Gastroesophageal sphincter (tissue), 4 donors: ENCODE results near the gene CALML6. TPM values are rescaled to one million over a fixed set of nuclear protein-coding genes. Genes with fewer than 3 reads are reported as not detected.

Source experiments
- ATAC-seq: fragments of 150-250 bp; one replicate; pipeline ENCODE4 v1.9.1; 2016; ENCODE audit warnings: mild to moderate bottlenecking, moderate library complexity
- H3K27ac ChIP-seq, 4 donors: fragments of 200-600 bp; sonication (generic) in 3 of 4; 1 replicate in 3 of 4; 2 replicates in 1 of 4; pipeline ENCODE4 v1.5.1; 2016 to 2019
- H3K27me3 ChIP-seq: fragments of 200-600 bp; sonication (generic); one replicate; pipeline ENCODE4 v1.5.1; 2019
- H3K36me3 ChIP-seq, 2 donors: fragments of 200-600 bp; sonication (generic); one replicate each; pipeline ENCODE4 v1.5.1; 2019; ENCODE audit warnings: control low read depth in 1 of 2
- H3K4me1 ChIP-seq, 3 donors: fragments of 200-600 bp; sonication (generic); 1 replicate in 2 of 3; 2 replicates in 1 of 3; pipeline ENCODE4 v1.5.1; 2016 to 2019; ENCODE audit warnings: control low read depth in 2 of 3
- H3K4me3 ChIP-seq, 2 donors: fragments of 200-600 bp; sonication (generic); one replicate each; pipeline ENCODE4 v1.5.1; 2019; ENCODE audit warnings: mild to moderate bottlenecking in 1 of 2, moderate library complexity in 1 of 2
- H3K9me3 ChIP-seq, 3 donors: fragments of 200-600 bp; sonication (generic); one replicate each; pipeline ENCODE4 v1.5.1; 2017 to 2019; ENCODE audit warnings: control low read depth in 2 of 3
- EP300 ChIP-seq: sonication (generic); formaldehyde crosslinking; IDR thresholded peaks from one replicate; pipeline ENCODE4 v1.6.1; 2017; ENCODE audit warnings: antibody characterized with exemption, mild to moderate bottlenecking
- POLR2A ChIP-seq, 2 donors: fragments of 450-650 bp; IDR thresholded peaks; one replicate each; pipeline ENCODE4 v1.6.1; 2017; ENCODE audit warnings: antibody characterized with exemption in 2 of 2, mild to moderate bottlenecking in 2 of 2, moderate library complexity in 1 of 2
- POLR2AphosphoS5 ChIP-seq: sonication (generic); formaldehyde crosslinking; IDR thresholded peaks from one replicate; pipeline ENCODE4 v1.6.1; 2017; ENCODE audit warnings: antibody characterized with exemption
- WGBS, 2 donors: methylation state at CpG; one replicate each; pipeline ENCODE4 v1.1.5; 2018; ENCODE audit warnings: low coverage in 1 of 2; 5-methylcytosine and 5-hydroxymethylcytosine counted together
- total RNA-seq, 4 donors: library from RNA; depleted of rRNA; stranded (reverse); fragments of >200 nt; gene quantifications; one replicate each; pipeline ENCODE4 v1.1.0, GENCODE V29; 2016
- TF ChIP-seq, protein P1 (sequence below), 4 experiments: fragments of 200-600 bp in 2 of 4; fragments of 450-650 bp in 2 of 4; sonication (generic) in 1 of 4; IDR thresholded peaks; one replicate each; pipeline ENCODE4 v1.5.1; 2017 to 2019; ENCODE audit warnings: antibody characterized with exemption in 4 of 4, mild to moderate bottlenecking in 2 of 4, moderate library complexity in 2 of 4

CALML6 gene
- total RNA-seq, 4 donors from 2014 or later = 0.40 to 0.47 TPM; not detected in 2

DNA sequence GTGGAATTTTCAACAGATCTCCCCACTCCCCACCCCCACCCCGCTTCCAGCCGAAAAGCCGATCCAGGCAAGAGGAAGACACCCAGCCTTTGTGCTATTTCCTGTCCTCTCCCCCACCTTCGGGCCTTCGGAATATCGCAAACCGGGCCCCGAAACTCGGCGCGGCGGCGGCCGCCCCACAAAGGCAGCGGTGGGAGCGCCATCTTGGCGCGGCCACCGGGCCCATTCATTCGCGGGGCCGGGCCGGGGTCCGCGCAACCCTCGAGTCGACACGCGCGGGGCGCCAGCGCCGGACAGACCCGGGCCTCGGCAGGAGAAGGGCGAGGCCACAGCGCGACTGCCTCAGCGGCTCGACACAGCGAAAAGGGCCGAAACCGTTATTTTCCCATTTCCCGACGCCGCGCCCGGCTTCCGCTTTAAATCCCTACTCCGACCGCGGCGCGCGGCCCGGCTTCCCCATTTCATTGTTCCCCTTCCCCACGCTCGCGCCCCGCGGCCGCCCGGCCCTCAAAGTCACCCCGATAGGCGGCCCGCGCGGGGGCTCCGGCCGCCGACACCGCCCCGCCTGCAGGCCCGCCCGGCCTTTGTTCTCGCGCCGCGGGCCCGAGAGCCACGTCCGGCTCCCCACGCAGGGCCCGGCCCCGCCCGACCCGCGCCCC, 25.1 kb upstream of the CALML6 start:
- WGBS, 2 donors = 0% methylated on average over 2 to 3 of the region's 88 CpGs
- TF ChIP-seq POLR2A (IDR thresholded peaks at IDR 0.05) = no peak
- no peak for TF ChIP-seq EP300
- TF ChIP-seq, protein P1, sequence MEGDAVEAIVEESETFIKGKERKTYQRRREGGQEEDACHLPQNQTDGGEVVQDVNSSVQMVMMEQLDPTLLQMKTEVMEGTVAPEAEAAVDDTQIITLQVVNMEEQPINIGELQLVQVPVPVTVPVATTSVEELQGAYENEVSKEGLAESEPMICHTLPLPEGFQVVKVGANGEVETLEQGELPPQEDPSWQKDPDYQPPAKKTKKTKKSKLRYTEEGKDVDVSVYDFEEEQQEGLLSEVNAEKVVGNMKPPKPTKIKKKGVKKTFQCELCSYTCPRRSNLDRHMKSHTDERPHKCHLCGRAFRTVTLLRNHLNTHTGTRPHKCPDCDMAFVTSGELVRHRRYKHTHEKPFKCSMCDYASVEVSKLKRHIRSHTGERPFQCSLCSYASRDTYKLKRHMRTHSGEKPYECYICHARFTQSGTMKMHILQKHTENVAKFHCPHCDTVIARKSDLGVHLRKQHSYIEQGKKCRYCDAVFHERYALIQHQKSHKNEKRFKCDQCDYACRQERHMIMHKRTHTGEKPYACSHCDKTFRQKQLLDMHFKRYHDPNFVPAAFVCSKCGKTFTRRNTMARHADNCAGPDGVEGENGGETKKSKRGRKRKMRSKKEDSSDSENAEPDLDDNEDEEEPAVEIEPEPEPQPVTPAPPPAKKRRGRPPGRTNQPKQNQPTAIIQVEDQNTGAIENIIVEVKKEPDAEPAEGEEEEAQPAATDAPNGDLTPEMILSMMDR (IDR thresholded peaks at IDR 0.05) = no peak
- no peak for TF ChIP-seq POLR2AphosphoS5
- peaks cover 4% of the 10 kb centered on the region for H3K27me3 ChIP-seq
- peak; percentile 22 for ATAC-seq
- peaks cover 0 to 79% (median 37%) of the 10 kb centered on the region in 3 donors for H3K4me1 ChIP-seq
- H3K27ac ChIP-seq = peak overlapping the region; percentile 78 to 98 (median 96)
- no peaks in the 10 kb centered on the region for H3K9me3 ChIP-seq
- H3K36me3 ChIP-seq = no peaks in the 10 kb centered on the region
- H3K4me3 ChIP-seq = peak overlapping the region; percentile 65 to 98

DNA sequence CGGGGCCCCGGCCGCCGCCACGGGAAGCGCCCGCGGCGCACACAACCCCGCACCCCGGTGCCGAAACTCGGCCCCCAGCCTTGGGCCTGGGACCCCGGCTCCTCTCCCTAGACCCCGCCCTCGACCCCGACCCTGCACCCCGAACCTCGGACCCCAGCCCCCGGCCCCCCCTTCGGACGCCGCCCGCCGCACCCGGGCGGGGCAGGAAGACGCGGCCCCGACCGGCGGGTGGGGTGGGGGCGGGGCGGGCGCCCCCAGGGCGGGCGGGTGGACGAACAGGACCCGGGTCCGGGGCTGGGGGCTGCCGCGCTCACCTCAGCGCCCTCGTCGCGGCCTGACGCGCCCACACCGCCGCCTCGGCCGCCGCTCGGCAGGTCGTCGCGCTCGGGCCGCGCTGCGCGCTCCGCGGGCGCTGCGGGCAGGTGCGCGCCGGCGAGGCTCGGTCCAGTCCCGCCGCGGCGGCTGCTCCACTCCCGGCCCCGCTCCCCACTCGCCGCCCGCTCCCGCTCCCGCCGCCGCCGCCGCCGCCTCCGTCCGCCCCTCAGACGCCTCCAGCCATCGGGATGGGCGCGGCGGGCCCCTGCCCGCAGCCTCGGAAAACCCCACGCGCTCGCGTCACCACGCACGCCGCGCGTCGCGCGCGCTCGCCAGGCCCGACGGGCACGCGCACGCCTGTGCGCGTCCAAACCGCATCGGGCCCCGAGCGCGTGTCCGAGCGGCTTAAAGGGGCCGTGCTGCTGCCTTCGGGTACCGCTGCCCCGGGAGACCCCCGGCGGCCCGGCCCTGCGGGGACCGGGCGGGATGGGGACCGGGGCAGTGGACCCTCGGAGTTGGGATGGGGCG, 24.3 kb upstream of the CALML6 start, which contains the start of gene GNB1:
GNB1 (minus strand) TSS at position 582 of the 843 bp plus-strand sequence. CDS start 65,634 bp downstream, outside the sequence.
- TF ChIP-seq POLR2A (IDR thresholded peaks at IDR 0.05) = peak; percentile 70 to 80
- peak; percentile 72 for TF ChIP-seq POLR2AphosphoS5
- TF ChIP-seq, protein P1 (IDR thresholded peaks at IDR 0.05) = peak in 2 of 4 experiments; percentile 11 to 34
- TF ChIP-seq EP300 = no peak
- H3K36me3 ChIP-seq = no peaks in the 10 kb centered on the region
- H3K27me3 ChIP-seq = peaks cover 12% of the 10 kb centered on the region
- no CpG with 5 or more reads among the region's 137 CpGs for WGBS, 2 donors
- H3K9me3 ChIP-seq = no peaks in the 10 kb centered on the region
- H3K4me3 ChIP-seq = peak within 1 kb of the TSS; percentile 65 to 98
- H3K27ac ChIP-seq = peak within 1 kb of the TSS; percentile 78 to 98 (median 96)
- peak; percentile 92 for ATAC-seq
- H3K4me1 ChIP-seq = peaks cover 0 to 80% (median 38%) of the 10 kb centered on the region in 3 donors

DNA sequence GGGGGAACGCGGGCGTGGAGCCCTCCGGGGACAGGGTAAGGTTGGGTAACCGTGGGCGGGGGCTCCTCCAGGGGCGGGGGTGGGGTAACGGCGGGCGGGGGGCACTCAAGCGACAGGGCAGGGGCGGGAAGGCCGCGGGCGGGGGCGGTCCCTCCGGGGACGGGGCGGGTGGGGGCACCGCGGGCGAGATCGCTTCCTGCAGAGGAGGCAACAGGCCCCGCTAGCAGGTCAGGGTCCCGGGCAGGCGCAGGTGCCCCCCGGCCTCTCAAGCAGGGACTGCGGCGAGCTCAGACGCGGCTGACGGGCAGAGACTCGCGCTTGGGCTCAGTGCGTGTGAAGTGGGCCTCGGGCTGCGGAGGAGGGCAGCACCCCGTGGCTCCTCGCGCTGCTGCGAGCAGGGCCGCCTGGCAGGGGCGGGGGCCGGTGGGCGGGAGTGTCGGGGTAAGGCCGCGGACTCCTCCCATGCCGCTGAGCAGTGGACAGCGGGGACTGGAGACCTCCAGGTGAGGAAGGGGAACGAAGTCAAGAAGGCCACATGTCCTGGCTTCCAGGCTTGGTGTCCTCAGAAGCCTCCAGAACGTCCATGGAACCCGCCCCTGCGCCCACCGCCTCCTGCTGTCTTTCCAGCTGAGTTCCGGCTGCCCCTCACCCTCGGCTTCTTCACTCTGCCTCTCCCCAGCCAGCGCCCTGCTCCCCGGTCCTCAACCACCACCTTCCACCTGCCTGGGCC, 23.5 kb upstream of the CALML6 start:
- H3K27me3 ChIP-seq = peaks cover 20% of the 10 kb centered on the region
- H3K36me3 ChIP-seq = no peaks in the 10 kb centered on the region
- TF ChIP-seq EP300 (no peak), POLR2A (IDR thresholded peaks at IDR 0.05) (peak in 1 of 2 donors; percentile 32), POLR2AphosphoS5 (peak; percentile 34)
- TF ChIP-seq, protein P1 (IDR thresholded peaks at IDR 0.05) = peak in 1 of 4 experiments; percentile 28
- peak; percentile 68 for ATAC-seq
- WGBS, 2 donors = 1% methylated on average over 10 of the region's 59 CpGs; no CpG with 5 or more reads in 1 of the 2 donors
- no peaks in the 10 kb centered on the region for H3K9me3 ChIP-seq
- H3K4me1 ChIP-seq = peaks cover 0 to 73% (median 36%) of the 10 kb centered on the region in 3 donors
- peak overlapping the region; percentile 65 to 98 for H3K4me3 ChIP-seq
- peak overlapping the region; percentile 66 to 98 (median 96) for H3K27ac ChIP-seq

DNA sequence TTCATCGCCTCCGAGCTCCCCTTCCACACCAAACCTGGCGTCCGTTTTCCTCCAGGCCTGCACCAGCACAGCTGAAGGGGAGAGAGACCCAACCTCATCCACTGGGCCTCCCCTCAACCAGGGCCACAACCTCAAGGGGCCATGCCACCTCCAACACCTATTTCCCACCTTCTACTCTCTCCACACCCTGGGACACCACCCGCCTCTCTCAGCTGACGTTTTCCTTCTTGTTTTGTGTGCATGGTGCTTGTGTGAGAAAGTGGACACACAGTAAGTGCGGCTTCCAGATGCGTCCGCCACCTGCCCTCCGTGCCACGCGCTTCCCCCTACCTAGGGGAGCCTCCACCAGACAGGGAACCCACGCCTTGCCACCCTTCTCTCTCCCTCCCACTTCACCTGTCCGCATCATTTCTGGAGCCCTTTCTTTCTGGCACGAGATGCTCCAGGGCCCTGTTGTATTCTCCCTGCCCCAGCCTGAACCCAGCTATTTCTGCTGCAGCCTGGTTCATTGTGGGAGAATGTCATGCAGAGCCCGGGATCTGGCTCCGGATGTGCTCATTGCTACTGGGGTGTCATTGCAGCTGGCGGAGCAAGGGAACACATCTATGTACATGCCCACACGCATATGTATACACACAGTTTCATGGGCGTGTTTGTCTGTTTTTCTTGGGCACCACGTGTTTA, 22.8 kb upstream of the CALML6 start:
- peak overlapping the region; percentile 65 to 98 for H3K4me3 ChIP-seq
- H3K4me1 ChIP-seq = peaks cover 0 to 65% (median 36%) of the 10 kb centered on the region in 3 donors
- ATAC-seq = no peak
- peaks cover 27% of the 10 kb centered on the region for H3K27me3 ChIP-seq
- no peaks in the 10 kb centered on the region for H3K9me3 ChIP-seq
- WGBS, 2 donors = 59 to 64% methylated on average over 13 to 16 of the region's 21 CpGs
- TF ChIP-seq EP300 (no peak), POLR2AphosphoS5 (no peak), POLR2A (IDR thresholded peaks at IDR 0.05) (no peak)
- TF ChIP-seq, protein P1 (IDR thresholded peaks at IDR 0.05) = no peak
- H3K27ac ChIP-seq = peak overlapping the region in 3 of 4 donors; percentile 94 to 98 (median 97)
- H3K36me3 ChIP-seq = no peaks in the 10 kb centered on the region
